ENCODE measurements around the gene SUMO2. TPM values are rescaled to one million over a fixed set of nuclear protein-coding genes. Genes with fewer than 3 reads are reported as not detected.

The SUMO2 gene
- total and polyA plus RNA-seq, 2 of the 13 experiments (the other 11 are each of a cell fraction or from before 2014, with no cell fraction given): 337 to 553 TPM

DNA sequence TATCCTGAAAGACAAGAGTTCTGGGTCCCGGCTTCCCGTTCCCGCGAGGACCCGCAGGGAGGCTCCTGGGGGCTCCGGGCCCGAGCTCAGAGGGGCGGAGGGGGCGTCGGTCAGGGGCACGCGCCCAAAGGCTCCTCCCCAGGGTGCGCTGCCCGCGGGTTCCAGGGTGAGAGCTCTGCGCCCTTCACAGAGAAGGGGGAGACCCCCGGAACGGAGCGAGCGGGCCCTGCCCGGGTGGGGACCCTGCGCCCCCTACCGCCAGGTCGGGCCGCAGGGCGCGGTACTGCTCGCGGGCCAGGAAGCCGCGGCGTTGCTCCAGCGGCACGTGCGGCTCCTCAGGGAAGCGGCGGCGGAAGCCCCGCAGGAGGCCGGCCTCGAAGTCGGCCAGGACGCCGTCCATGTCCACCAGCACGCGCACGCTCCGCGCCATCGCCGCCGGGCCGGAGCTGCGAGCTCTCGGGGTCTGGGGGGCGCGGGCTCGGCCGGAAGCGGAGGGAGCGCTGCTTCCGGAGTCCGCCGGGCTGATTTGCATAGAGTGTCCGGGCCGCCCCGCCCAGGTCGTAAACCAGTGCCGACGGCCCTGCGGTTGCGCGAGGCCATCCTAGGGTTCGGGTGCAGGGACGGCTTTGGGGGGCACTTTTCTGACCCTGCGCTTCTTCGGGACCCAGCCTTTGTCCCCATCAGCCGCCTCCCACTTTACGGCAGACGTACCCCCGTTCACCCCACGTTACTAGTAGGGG lies 51.3 kb downstream of the SUMO2 start, which contains the start of gene NT5C (continued):
- TF ChIP-seq, protein P1, sequence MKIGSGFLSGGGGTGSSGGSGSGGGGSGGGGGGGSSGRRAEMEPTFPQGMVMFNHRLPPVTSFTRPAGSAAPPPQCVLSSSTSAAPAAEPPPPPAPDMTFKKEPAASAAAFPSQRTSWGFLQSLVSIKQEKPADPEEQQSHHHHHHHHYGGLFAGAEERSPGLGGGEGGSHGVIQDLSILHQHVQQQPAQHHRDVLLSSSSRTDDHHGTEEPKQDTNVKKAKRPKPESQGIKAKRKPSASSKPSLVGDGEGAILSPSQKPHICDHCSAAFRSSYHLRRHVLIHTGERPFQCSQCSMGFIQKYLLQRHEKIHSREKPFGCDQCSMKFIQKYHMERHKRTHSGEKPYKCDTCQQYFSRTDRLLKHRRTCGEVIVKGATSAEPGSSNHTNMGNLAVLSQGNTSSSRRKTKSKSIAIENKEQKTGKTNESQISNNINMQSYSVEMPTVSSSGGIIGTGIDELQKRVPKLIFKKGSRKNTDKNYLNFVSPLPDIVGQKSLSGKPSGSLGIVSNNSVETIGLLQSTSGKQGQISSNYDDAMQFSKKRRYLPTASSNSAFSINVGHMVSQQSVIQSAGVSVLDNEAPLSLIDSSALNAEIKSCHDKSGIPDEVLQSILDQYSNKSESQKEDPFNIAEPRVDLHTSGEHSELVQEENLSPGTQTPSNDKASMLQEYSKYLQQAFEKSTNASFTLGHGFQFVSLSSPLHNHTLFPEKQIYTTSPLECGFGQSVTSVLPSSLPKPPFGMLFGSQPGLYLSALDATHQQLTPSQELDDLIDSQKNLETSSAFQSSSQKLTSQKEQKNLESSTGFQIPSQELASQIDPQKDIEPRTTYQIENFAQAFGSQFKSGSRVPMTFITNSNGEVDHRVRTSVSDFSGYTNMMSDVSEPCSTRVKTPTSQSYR (CRISPR knock-in tag; IDR thresholded peaks at IDR 0.05; ENCODE audit: borderline replicate concordance): no peak
- TF ChIP-seq ZNF552 (CRISPR knock-in tag; IDR thresholded peaks at IDR 0.05; ENCODE audit: borderline replicate concordance) (peak; percentile 84; the same call in 1 of the 2 replicates), REPIN1 (CRISPR knock-in tag; IDR thresholded peaks at IDR 0.05; ENCODE audit: borderline replicate concordance, low read depth) (no peak), LCORL (IDR thresholded peaks at IDR 0.05) (no peak), LCORL (CRISPR knock-in tag; IDR thresholded peaks at IDR 0.05) (0 out of 2 replicates have a peak, but pooled peaks have one; percentile 3), MZF1 (CRISPR knock-in tag; IDR thresholded peaks at IDR 0.05; ENCODE audit: borderline replicate concordance) (no peak), GTF3A (CRISPR knock-in tag; conservative IDR thresholded peaks at IDR 0.05) (no peak; the same call in 1 of the 2 replicates), ZNF713 (CRISPR knock-in tag; IDR thresholded peaks at IDR 0.05) (no peak), RARA (CRISPR knock-in tag; IDR thresholded peaks at IDR 0.05) (peak; percentile 43), ZNF772 (CRISPR knock-in tag; IDR thresholded peaks at IDR 0.05) (peak; percentile 71; the same call in 1 of the 2 replicates), ZNF572 (CRISPR knock-in tag; IDR thresholded peaks at IDR 0.05) (no peak), ELF1 (CRISPR knock-in tag; IDR thresholded peaks at IDR 0.05) (peak; percentile 80), ZNF333 (CRISPR knock-in tag; IDR thresholded peaks at IDR 0.05; ENCODE audit: borderline replicate concordance) (peak; percentile 83), SMC3 (IDR thresholded peaks at IDR 0.05; ENCODE audit: low read length) (no peak; the same call in 1 of the 2 replicates), TEAD3 (CRISPR knock-in tag; optimal IDR thresholded peaks at IDR 0.05; ENCODE audit: borderline replicate concordance) (peak; percentile 45), ZNF234 (CRISPR knock-in tag; conservative IDR thresholded peaks at IDR 0.05) (no peak), ZNF567 (CRISPR knock-in tag; IDR thresholded peaks at IDR 0.05; ENCODE audit: borderline replicate concordance) (0 out of 2 replicates have a peak, but pooled peaks have one; percentile 51), ZFYVE20 (CRISPR knock-in tag; IDR thresholded peaks at IDR 0.05; ENCODE audit: borderline replicate concordance, low read depth) (peak; percentile 95; the same call in 1 of the 2 replicates)
- TF ChIP-seq, protein P2, sequence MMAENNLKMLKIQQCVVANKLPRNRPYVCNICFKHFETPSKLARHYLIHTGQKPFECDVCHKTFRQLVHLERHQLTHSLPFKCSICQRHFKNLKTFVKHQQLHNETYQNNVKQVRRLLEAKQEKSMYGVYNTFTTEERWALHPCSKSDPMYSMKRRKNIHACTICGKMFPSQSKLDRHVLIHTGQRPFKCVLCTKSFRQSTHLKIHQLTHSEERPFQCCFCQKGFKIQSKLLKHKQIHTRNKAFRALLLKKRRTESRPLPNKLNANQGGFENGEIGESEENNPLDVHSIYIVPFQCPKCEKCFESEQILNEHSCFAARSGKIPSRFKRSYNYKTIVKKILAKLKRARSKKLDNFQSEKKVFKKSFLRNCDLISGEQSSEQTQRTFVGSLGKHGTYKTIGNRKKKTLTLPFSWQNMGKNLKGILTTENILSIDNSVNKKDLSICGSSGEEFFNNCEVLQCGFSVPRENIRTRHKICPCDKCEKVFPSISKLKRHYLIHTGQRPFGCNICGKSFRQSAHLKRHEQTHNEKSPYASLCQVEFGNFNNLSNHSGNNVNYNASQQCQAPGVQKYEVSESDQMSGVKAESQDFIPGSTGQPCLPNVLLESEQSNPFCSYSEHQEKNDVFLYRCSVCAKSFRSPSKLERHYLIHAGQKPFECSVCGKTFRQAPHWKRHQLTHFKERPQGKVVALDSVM (CRISPR knock-in tag; IDR thresholded peaks at IDR 0.05): peak; percentile 55
- TF ChIP-seq, protein P3, sequence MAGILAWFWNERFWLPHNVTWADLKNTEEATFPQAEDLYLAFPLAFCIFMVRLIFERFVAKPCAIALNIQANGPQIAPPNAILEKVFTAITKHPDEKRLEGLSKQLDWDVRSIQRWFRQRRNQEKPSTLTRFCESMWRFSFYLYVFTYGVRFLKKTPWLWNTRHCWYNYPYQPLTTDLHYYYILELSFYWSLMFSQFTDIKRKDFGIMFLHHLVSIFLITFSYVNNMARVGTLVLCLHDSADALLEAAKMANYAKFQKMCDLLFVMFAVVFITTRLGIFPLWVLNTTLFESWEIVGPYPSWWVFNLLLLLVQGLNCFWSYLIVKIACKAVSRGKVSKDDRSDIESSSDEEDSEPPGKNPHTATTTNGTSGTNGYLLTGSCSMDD (CRISPR knock-in tag; IDR thresholded peaks at IDR 0.05): no peak; the same call in 1 of the 2 replicates
- TF ChIP-seq, protein P4, sequence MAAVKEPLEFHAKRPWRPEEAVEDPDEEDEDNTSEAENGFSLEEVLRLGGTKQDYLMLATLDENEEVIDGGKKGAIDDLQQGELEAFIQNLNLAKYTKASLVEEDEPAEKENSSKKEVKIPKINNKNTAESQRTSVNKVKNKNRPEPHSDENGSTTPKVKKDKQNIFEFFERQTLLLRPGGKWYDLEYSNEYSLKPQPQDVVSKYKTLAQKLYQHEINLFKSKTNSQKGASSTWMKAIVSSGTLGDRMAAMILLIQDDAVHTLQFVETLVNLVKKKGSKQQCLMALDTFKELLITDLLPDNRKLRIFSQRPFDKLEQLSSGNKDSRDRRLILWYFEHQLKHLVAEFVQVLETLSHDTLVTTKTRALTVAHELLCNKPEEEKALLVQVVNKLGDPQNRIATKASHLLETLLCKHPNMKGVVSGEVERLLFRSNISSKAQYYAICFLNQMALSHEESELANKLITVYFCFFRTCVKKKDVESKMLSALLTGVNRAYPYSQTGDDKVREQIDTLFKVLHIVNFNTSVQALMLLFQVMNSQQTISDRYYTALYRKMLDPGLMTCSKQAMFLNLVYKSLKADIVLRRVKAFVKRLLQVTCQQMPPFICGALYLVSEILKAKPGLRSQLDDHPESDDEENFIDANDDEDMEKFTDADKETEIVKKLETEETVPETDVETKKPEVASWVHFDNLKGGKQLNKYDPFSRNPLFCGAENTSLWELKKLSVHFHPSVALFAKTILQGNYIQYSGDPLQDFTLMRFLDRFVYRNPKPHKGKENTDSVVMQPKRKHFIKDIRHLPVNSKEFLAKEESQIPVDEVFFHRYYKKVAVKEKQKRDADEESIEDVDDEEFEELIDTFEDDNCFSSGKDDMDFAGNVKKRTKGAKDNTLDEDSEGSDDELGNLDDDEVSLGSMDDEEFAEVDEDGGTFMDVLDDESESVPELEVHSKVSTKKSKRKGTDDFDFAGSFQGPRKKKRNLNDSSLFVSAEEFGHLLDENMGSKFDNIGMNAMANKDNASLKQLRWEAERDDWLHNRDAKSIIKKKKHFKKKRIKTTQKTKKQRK (IDR thresholded peaks at IDR 0.05; ENCODE audit: low read length): no peak

All from HepG2 (cell line).